Fibroblast of skin of left biceps (primary cell): Measurements from ENCODE around the gene CFAP299.
A peak's percentile ranks its signal among the peaks of the same experiment; 100 is the strongest.
"Not testable (repeated sequence)": the region's sequence is repeated elsewhere in the genome, so short reads cannot be mapped to it uniquely, and the experiment has no call there.

Source experiments
- DNase-seq, 2 experiments: peaks; one replicate each; pipeline ENCODE4 v3.0.0-alpha.2; 2013; ENCODE audit warnings: low read depth in 2 of 2

The CFAP299 gene

GRCh38 chr4:80335554-80336358 is at the start of gene CFAP299:
CFAP299 (plus strand) TSS chr4:80335730.
- peak; percentile 66 to 69 for DNase-seq

- no peak for DNase-seq
Measured at GRCh38 chr4:80286451-80286850, 49.1 kb upstream of the CFAP299 start.

- DNase-seq, result not testable (repeated sequence)
Measured at GRCh38 chr4:80290665-80291064, 44.9 kb upstream of the CFAP299 start.

GRCh38 chr4:80294206-80294605 is 41.3 kb upstream of the CFAP299 start:
- DNase-seq, result no peak

- DNase-seq, result peak in 1 of 2 experiments; percentile 45
Measured at GRCh38 chr4:80295336-80295735, 40.2 kb upstream of the CFAP299 start.

- DNase-seq, result no peak
Measured at GRCh38 chr4:80295826-80296225, 39.7 kb upstream of the CFAP299 start.

GRCh38 chr4:80301884-80302283 is 33.6 kb upstream of the CFAP299 start:
- no peak for DNase-seq

GRCh38 chr4:80302616-80303223 is 32.8 kb upstream of the CFAP299 start:
- DNase-seq, result no peak

- DNase-seq, result no peak
Measured at GRCh38 chr4:80305466-80305865, 30.1 kb upstream of the CFAP299 start.

GRCh38 chr4:80306260-80306659 is 29.3 kb upstream of the CFAP299 start:
- DNase-seq, result no peak

GRCh38 chr4:80307183-80307735 is 28.3 kb upstream of the CFAP299 start:
- DNase-seq, result peak; percentile 51 to 64

GRCh38 chr4:80307774-80308465 is 27.6 kb upstream of the CFAP299 start:
- DNase-seq, result no peak

GRCh38 chr4:80308466-80308822 is 27.1 kb upstream of the CFAP299 start:
- DNase-seq, result no peak

- peak; percentile 74 to 75 for DNase-seq
Measured at GRCh38 chr4:80309294-80310004, 26.1 kb upstream of the CFAP299 start.

GRCh38 chr4:80311130-80311529 is 24.4 kb upstream of the CFAP299 start:
- DNase-seq, result no peak

- DNase-seq, result no peak
Measured at GRCh38 chr4:80312124-80312523, 23.4 kb upstream of the CFAP299 start.

- DNase-seq, result no peak
Measured at GRCh38 chr4:80313627-80314026, 21.9 kb upstream of the CFAP299 start.

- DNase-seq, result not testable (repeated sequence)
Measured at GRCh38 chr4:80315848-80316247, 19.7 kb upstream of the CFAP299 start.

- no peak for DNase-seq
Measured at GRCh38 chr4:80321341-80321740, 14.2 kb upstream of the CFAP299 start.

- DNase-seq, result no peak
Measured at GRCh38 chr4:80321776-80322175, 13.8 kb upstream of the CFAP299 start.

GRCh38 chr4:80322716-80323115 is 12.8 kb upstream of the CFAP299 start:
- no peak for DNase-seq

GRCh38 chr4:80324171-80324570 is 11.4 kb upstream of the CFAP299 start:
- DNase-seq, result no peak
